ENCODE measurements around the gene RPS21. TPM values are rescaled to one million over a fixed set of nuclear protein-coding genes. Genes with fewer than 3 reads are reported as not detected.

Gene RPS21
- total RNA-seq, 1 donor from 2014 or later = 1,737 TPM

- Histone ChIP-seq H3K4me3 (ENCODE audit: low read depth, low read length) (no peak overlapping the region), H3K36me3 (ENCODE audit: control insufficient read depth, insufficient read depth, low read length) (no peaks in the 10 kb centered on the region), H3K27me3 (ENCODE audit: control insufficient read depth, insufficient read depth, low read length) (no peaks in the 10 kb centered on the region)
- FAIRE-seq (no peak), DNase-seq (ENCODE audit: low read depth) (no peak)
- no peak for TF ChIP-seq CTCF (IDR thresholded peaks at IDR 0.05; ENCODE audit: insufficient read depth, low read length, severe bottlenecking)
Observed at GRCh38 chr20:62396367-62397239, 9.7 kb downstream of the RPS21 start.

GRCh38 chr20:62398120-62398821, 11.4 kb downstream of the RPS21 start:
- H3K36me3 ChIP-seq (ENCODE audit: control insufficient read depth, insufficient read depth, low read length) = no peaks in the 10 kb centered on the region
- no peak for FAIRE-seq
- no peak for DNase-seq (ENCODE audit: low read depth)
- no peaks in the 10 kb centered on the region for H3K27me3 ChIP-seq (ENCODE audit: control insufficient read depth, insufficient read depth, low read length)
- no peak for TF ChIP-seq CTCF (IDR thresholded peaks at IDR 0.05; ENCODE audit: insufficient read depth, low read length, severe bottlenecking)
- H3K4me3 ChIP-seq (ENCODE audit: low read depth, low read length) = no peak overlapping the region

GRCh38 chr20:62400021-62400420, 13.1 kb downstream of the RPS21 start:
- H3K4me3 ChIP-seq (ENCODE audit: low read depth, low read length) = no peak overlapping the region
- TF ChIP-seq CTCF (IDR thresholded peaks at IDR 0.05; ENCODE audit: insufficient read depth, low read length, severe bottlenecking) = no peak
- H3K36me3 ChIP-seq (ENCODE audit: control insufficient read depth, insufficient read depth, low read length) = no peaks in the 10 kb centered on the region
- H3K27me3 ChIP-seq (ENCODE audit: control insufficient read depth, insufficient read depth, low read length) = no peaks in the 10 kb centered on the region
- DNase-seq (ENCODE audit: low read depth) (no peak), FAIRE-seq (no peak)

GRCh38 chr20:62400541-62400940, 13.6 kb downstream of the RPS21 start:
- H3K36me3 ChIP-seq (ENCODE audit: control insufficient read depth, insufficient read depth, low read length) = no peaks in the 10 kb centered on the region
- DNase-seq (ENCODE audit: low read depth) = no peak
- TF ChIP-seq CTCF (IDR thresholded peaks at IDR 0.05; ENCODE audit: insufficient read depth, low read length, severe bottlenecking) = no peak
- H3K27me3 ChIP-seq (ENCODE audit: control insufficient read depth, insufficient read depth, low read length) = no peaks in the 10 kb centered on the region
- FAIRE-seq = no peak
- H3K4me3 ChIP-seq (ENCODE audit: low read depth, low read length) = no peak overlapping the region

GRCh38 chr20:62401331-62401779, 14.5 kb downstream of the RPS21 start:
- no peaks in the 10 kb centered on the region for H3K27me3 ChIP-seq (ENCODE audit: control insufficient read depth, insufficient read depth, low read length)
- no peaks in the 10 kb centered on the region for H3K36me3 ChIP-seq (ENCODE audit: control insufficient read depth, insufficient read depth, low read length)
- TF ChIP-seq CTCF (IDR thresholded peaks at IDR 0.05; ENCODE audit: insufficient read depth, low read length, severe bottlenecking) = peak; percentile 41
- DNase-seq (ENCODE audit: low read depth) (no peak), FAIRE-seq (no peak)
- H3K4me3 ChIP-seq (ENCODE audit: low read depth, low read length) = no peak overlapping the region

Measured in bronchial epithelial cell (primary cell).